GM18498 (cell line): ENCODE measurements around the gene TTBK2.

ENCODE experiments used
- ATAC-seq: cut with Tn5 transposase; IDR thresholded peaks from one replicate; pipeline ENCODE4 v1.9.1; 2021; ENCODE audit warnings: mild to moderate bottlenecking, moderate library complexity; ENCODE audit not compliant: unreplicated experiment

The TTBK2 gene

DNA sequence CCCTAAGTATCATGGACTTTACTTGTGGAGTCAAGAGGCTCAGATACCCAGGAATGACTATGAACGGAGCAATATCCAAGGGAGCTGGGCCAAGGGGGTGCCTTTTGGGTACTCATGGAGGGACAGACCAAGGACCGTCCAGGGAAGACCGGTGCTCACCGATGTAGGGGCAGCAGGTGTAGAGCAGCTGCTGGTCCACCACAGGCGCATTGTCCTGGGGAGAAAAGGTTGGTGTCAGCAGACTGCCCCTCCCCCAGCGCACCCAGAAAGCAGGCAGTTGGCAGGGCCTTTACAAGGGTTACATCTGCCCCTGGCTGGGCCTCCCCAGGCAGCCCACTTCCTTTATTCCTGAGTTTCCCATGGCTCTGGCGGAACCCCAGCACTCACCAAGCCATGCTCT, 191.2 kb downstream of the TTBK2 start:
- no peak for ATAC-seq

DNA sequence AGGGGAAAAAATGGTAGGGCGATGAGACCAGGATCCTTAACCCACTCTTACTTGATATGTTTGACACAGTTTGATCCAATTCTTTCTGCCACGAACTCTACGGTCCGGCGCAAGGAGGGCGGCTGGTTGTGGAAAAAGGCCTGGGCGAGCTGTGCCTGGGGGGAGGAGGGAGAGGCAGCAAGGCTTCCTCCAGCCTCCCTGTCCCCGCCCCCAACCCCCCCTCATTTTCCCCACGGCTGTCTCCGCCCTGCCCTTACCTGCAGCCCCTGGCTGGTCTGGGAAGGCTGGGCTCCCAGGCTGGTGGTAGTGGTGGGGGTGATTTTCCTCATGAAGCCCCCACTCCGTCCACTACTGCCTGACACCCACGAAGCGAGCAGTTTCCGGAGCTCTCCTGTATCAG, 191.6 kb downstream of the TTBK2 start:
- no peak for ATAC-seq

DNA sequence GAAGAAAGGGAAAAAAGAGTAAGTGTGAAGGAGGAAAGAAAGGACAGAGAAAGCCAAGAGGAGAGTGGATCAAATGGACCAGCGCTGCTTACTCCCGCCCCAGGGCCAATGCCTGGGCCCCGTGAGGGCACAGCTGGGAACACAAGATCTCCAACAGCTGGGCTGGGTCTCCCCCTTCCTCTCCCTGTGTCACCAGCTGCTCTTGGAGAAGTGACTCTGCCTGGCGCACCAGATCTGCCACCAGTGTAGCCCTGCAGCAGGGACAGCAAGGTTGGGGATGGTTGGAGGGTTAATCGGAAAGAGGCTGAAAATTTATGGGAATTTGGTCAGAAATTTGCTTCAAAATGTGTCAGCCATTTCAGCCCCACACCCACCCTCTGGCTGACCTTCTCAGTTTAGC, 192.0 kb downstream of the TTBK2 start:
- ATAC-seq = no peak

DNA sequence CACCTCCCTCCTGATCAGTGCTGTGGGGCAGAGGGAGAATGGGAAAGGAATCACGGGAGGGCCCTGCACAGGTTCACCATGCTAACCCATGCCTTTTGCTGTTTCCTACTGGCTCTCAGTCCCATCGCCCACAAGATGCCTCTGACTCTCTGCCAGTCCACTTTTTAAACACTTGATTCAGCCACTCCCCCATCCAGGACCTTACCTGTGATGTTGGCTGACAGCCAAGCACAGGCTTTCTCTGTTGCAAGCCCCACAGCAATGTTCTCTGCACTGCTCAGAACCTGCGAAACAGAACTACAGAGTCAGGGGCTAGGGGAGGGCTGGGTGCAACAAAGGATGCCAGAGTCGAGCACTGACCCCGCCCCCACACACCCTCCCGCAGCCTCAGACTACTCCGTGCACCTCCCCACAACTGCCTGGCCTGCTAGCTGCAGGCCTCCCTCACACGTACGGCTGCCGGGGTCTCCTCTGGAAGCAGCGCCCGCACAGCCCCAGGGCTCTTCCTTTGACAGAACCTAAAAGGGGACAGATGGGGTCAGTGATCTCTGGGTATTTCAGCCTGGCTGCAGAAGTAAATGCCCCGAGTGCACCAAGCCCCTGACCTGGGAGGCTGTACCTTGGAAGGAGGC, 192.7 kb downstream of the TTBK2 start:
- no peak for ATAC-seq

DNA sequence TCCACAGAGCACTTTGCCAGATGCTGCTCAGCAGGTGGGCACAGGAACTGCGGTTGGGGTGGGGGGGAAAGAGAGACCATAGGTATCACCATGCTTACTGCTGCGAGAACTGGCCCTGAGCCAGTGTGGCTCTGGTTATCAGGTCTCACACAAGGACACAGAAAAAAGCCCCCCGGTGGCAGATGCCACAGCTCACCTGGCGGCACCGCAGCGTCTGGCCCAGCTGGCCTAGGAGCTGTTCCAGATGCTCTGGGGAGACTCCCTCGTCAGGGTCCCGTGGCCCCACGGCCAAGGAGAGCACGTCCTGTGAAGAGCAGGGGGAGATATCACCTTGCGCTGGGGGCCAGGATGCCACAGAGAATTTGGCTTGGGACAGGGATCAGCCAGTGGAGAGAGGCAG, 194.5 kb downstream of the TTBK2 start:
- no peak for ATAC-seq

DNA sequence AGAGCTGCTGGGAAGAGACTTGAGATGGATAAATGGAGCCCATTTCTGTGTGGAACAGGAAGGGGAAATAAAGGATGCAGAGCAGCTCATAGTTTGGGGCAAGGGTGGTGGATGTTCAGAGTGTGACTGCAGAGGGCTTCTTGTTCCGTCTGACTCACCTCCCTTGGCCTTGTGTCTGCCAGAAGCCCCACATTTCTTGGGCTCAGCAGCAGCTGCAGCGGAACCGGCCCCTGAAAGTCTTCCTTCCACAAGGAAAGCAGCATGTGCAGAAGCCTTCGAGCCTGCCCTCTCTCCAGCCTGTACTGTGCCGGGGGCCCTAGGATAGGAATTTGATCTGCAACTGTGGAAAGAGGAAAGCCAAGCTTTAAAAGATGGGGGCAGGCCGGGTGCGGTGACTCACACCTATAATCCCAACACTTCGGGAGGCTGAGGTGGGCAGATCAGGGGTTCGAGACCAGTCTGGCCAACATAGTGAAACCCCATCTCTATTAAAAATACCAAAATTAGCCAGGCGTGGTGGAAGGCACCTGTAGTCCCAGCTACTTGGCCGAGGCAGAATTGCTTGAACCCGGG, 195.2 kb downstream of the TTBK2 start:
- no peak for ATAC-seq

DNA sequence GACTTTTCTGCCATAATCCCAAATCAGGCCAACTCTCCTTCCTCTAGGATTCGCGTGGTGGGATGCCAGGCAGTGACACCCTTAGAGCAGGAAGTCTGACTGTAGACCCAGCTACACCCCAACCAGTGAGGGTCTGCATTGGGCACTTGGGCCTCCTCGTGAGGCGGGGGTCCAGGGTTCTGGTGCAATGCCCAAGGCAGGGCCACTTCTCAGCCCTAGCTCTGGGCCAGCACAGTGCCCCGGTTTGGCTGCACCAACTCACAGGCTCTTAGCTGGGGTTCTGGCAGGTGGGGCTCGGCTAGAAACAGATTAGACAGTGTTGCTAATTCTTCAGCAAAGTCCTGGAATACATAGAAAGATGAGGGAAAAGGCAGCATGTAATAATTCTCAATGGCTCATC, 196.3 kb downstream of the TTBK2 start:
- ATAC-seq = no peak

DNA sequence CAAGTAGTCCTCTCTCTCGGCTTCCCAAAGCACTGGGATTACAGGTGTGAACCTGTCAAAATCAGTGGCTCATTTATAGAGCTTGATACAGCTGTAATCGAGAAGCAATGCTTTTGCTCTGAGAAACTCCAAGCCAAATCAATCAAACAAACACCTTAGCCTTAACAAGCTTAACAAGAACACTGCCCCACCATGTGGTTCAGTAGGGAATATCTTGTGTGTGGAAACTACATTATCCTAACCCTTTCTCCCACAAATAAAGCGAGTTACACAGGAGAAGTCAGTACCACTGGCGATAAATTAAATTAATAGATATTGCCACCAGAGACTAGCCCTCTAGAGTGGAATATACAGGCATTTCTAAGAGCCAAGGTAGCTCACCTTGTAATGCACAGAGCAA, 197.5 kb downstream of the TTBK2 start:
- ATAC-seq = no peak

DNA sequence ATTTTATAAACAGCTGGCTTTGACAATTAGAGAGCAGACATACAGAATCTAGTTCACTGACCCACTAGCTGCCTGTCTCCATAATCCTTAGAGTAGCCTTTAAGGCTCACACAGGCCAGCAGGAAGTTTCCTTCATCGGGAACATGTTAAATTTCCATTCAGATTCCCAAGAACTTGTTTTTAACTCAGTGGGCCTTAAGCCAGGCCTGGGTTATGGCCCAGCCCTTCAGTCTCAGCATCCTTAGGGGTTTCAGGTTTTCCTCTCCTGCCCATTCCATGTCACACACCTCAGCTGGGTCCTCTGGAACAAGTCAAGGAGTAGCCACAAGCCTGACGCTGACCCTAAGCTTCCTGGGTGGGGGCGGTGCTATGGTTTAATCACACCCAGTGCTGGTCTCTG, 198.7 kb downstream of the TTBK2 start:
- ATAC-seq = no peak

DNA sequence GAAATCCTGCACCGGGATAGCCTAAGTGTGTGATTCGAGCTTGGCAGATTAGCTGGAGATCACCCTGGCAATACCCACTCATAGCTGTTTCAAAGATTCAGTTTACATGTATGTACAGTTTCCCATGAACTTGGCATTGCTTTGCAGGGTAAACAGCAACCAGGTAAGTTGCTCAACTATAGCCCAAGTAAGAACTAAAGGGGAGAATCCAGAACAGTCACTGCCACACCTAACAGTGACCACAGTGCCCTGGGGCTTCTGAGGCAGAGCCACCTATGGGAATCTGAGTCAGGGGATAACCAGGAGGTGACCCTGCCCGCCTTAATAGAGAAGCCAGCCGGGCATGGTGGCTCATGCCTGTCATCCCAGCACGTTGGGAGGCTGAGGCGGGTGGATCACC, 199.6 kb downstream of the TTBK2 start:
- no peak for ATAC-seq

DNA sequence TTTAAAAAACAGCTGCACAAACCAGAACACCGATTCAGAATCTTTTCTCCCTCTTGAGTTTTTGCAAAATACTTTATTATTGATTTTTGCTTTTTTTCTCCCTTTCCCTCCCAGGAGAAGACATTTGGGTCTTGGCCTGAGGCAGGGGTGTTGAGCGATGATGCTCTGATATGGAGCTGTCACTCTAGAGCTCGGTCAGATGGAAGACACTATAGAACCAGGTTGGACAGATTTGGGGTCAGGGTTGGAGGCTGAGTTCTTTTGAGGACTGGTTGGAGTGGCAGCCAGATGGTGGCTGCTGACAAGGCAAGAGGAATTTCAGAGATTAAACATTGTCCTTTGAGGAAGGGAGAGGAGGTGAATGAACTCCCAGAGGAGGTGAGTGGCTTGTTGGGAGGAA, 200.5 kb downstream of the TTBK2 start:
- no peak for ATAC-seq

DNA sequence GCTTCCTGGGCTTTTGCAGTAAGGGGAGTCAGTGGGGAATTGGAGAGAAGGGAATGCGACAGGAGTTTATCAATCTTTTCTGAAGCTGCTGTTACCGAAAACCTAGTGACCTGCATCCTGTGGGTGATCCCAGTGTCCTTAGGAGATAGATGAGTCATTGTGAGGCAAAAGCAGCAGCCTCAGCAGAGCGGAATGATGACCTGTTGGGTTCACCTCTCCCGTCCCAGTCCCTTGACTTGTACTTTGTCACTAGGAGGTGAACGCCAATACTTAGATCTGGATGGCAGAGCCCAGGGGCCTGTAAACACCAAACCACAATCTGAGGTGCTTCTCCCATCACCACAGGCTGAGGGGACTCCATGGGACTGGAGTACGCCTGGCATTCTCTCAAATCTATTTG, 201.5 kb downstream of the TTBK2 start:
- ATAC-seq = no peak

DNA sequence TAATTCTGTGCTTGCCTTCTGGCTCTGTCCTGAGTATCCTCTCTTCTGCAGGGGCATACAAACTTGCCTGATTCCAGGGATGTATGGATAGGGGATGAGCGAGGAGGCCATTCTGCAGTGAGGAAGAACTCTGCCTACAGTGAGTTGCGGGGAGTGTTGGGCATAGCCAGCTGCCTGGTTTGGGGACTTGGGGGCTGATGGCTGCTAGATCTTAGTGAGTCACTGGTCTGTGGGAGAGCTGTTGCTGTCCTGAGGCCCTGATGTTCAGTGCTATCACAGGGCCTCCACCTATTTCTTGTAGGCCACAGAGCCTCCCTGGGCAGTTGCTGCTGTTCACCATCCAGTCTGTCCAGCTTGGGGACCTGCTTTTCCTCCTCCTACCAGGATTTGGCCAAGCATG, 204.0 kb downstream of the TTBK2 start:
- no peak for ATAC-seq

DNA sequence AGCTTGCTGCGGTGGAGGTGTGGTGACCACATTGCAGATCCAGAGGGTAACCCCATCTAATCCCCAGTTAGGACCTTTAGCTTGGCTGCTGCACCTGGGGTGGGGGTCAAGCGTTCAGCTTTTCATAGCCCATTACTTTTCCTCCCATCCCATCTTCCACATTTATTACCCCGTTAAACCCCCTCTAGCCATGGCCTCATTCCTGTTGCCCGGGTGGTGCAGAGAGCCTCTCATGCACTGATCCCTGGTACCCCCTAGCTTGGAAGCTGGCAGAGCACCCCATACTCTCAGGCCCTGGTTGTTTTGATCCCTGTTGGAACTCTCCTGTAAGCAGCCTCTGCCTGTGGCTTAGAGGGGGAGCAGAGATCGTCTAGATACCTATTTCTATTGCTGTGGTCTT, 204.5 kb downstream of the TTBK2 start:
- ATAC-seq = no peak

DNA sequence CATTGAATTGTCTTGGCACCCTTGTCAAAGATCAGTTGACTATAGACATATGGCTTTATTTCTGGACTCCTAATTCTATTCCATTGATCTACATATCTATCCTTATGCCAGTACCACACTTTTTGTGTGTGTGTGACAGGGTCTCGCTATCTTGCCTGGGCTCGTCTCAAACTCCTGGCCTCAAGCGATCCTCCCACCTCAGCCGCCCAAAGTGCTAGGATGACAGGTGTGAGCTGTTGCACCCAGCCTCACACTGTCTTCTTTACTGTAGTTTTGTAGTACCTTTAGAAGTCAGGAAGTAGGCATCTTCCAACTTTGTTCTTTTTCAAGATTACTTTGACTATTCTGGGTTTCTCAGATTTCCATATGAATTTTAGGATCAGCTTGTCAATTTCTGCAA, 208.0 kb downstream of the TTBK2 start:
- no peak for ATAC-seq

DNA sequence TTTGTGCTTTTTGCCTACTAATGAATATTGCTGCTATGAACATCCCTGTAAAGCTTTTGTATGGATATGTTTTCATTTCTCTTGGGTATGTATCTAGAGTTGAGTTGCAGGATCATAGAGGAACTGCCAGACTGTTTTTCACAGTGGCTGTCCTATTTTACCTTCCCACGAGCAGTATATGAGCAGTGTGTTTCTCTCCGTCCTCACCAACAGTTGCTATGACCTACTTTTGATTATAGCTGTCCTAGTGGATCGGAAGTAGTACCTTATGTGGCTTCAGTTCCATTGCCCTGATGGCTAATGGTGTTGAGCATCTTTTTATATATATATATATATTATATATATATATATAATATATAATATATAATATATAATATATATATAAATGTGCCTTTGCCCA, 208.8 kb downstream of the TTBK2 start:
- ATAC-seq = no peak

DNA sequence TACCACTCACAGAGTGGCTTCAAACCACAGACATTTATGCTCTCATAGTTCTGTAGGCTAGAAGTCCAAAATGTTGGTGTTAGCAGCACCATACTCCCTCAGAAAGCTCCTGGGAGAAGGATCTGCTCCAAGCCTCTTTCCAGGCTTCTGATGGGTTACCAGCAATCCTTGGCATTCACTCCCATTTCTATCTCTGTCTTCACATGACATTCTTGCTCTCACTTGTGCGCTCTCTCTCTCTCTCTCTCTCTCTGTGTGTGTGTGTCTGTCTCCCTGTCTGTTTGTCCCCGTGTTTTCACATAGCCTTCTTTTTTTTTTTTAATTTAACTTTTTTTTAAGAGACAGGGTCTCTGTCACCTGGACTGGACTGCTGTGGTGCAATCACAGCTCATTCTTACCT, 209.9 kb downstream of the TTBK2 start:
- ATAC-seq = no peak

DNA sequence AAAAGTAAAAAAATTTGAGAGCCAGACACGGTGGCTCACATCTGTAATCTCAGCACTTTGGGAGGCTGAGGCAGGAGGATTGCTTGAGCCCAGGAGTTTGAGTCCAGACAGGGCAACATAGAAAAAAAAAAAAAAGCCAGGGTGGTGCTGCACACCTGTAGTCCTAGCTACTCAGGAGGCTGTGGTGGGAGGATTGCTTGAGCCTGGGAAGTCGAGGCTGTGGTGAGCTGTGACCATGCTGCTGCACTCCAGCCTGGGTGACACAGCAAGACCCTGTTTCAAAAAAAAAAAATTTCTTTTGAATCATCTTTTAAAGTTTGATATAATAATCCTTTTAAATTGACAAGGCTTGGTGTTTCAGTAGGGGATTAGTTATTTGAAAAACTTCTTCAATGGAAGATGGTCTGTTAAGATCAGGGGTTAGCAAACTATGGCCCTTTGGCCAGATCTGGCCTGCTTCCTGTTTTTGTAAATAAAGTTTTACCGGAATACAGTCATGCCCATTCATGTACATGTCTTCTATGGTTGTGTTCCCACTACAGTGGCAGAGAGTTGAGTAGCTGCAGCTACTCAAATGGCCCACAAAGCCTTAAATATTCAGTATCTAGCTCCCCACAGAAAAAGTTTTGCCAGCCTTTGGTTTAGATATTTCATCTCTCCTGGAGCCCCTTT, 212.6 kb downstream of the TTBK2 start:
- ATAC-seq = no peak

DNA sequence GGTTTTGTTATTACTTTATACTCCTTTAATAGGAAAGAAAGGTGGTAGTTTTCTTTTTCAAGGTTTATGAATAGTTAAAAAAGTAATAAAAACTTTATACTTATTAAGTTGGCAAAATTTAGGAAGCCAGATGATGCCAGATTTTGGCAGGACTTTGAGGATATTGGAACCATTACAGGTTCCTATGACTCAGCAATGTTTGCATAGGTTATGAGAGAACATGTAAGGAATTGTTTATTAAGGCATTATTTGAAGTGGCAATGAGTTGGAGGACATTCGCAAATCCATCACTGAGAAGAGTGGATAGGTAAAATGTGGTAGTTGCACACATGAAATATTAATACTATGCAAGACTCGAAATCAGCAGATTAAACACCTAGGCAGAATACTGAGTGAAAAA, 213.5 kb downstream of the TTBK2 start:
- ATAC-seq = no peak

DNA sequence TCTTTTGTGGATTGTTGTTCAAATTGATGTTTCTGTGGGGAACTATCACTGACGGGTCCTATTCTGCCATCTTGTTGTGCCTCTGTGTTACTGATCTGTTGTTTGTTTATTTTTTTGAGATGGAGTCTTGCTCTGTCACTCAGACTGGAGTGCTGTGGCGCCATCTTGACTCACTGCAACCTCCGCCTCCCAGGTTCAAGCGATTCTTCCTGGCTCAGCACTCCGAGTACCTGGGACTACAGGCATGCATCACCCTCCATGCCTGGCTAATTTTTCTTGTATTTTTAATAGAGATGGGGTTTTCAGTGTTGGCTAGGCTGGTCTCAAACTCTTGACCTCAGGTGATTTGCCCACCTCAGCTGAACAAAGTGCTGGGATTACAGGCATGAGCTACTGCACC, 215.2 kb downstream of the TTBK2 start:
- ATAC-seq = no peak

DNA sequence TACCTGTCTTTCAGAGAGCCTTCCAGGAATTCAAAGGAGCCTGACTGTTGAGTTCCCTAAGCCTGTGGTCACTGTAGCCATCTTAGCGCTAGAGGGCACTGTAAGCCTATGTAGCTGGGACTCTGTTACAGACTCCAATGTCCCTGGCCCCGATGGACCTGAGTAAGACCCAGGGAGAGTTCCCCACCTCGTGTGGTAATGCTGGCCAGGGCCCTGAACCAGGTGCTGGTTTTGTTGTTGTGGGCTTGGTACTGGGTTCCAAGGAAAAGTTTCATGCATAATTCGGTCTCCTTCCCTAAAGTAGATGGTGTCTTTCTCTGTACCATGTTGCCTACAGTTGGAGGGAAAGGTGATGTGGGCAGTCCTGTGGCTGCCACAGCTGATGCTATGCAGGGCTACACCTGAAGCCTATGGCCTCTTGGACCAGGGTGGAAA, 216.1 kb downstream of the TTBK2 start:
- ATAC-seq = no peak

DNA sequence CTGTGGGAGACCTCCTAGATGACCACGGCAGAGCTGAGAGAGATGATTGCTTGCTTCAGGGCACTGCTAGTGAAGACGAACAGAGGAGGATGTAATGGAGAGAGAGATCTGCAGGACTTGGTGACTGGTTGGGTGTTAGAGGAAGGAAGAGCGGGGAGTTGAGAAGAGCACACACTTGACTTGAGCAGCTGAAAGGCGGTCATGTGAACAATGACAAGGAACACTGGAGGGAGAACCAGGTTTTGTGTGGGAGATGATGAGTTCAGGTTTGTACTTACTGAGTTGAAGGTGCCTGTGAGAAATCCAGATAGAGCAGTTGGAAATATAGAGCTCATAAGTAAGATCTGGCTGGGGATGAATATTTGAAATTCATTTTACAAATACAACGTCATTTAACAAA, 224.0 kb downstream of the TTBK2 start:
- ATAC-seq = no peak
